Body of pancreas (tissue), 4 donors: ENCODE measurements around the gene RPS27L. TPM values are rescaled to one million over a fixed set of nuclear protein-coding genes. Genes with fewer than 3 reads are reported as not detected.

ENCODE experiments used
- ATAC-seq: fragments of 150-250 bp; one replicate; pipeline ENCODE4 v1.9.1; 2016
- DNase-seq, 4 donors: peaks; one replicate each; pipeline ENCODE4 v3.0.0-alpha.2; 2019
- H3K27ac ChIP-seq, 4 donors: fragments of 200-600 bp; sonication (generic); 1 replicate in 3 of 4; 2 replicates in 1 of 4; pipeline versions ENCODE4 v1.5.1 to v1.6.1; 2016 to 2019; ENCODE audit warnings: mild to moderate bottlenecking in 1 of 4, mixed read lengths in 1 of 4, moderate library complexity in 1 of 4
- H3K27me3 ChIP-seq, 2 donors: fragments of 200-600 bp; sonication (generic); one replicate each; pipeline ENCODE4 v1.6.0; 2016; ENCODE audit warnings: mild to moderate bottlenecking in 1 of 2
- H3K36me3 ChIP-seq, 2 donors: fragments of 200-600 bp; sonication (generic); replicated peaks in 1 of 2; 2 replicates each; pipeline ENCODE4 v1.5.1; 2016; ENCODE audit warnings: low read depth in 2 of 2; ENCODE audit not compliant: insufficient read depth in 1 of 2
- H3K4me1 ChIP-seq: fragments of 200-600 bp; sonication (generic); one replicate; pipeline ENCODE4 v1.6.0; 2016
- H3K4me3 ChIP-seq, 2 donors: fragments of 200-600 bp; sonication (generic); 1 replicate in 1 of 2; 2 replicates in 1 of 2; pipeline ENCODE4 v1.5.1; 2016 to 2019
- H3K9me3 ChIP-seq, 3 donors: fragments of 200-600 bp; sonication (generic); 1 replicate in 2 of 3; 2 replicates in 1 of 3; pipeline ENCODE4 v1.5.1; 2016
- POLR2A ChIP-seq, 3 donors: fragments of 450-650 bp; IDR thresholded peaks; one replicate each; pipeline ENCODE4 v1.6.1; 2016; ENCODE audit warnings: antibody characterized with exemption in 3 of 3, mild to moderate bottlenecking in 2 of 3
- WGBS, 2 donors: methylation state at CpG; one replicate each; pipeline ENCODE4 v1.1.5; 2017; 5-methylcytosine and 5-hydroxymethylcytosine counted together
- intact Hi-C: fragments of 100-400 bp; cut with DNase I; formaldehyde crosslinking; loops from one replicate; pipeline ENCODE4 v1.15.1; 2023
- total RNA-seq, 2 donors: library from RNA; depleted of rRNA; stranded (reverse); fragments of >200 nt; gene quantifications; one replicate each; pipeline ENCODE4 v1.1.0, GENCODE V29; 2016
- TF ChIP-seq, protein P1 (sequence below), 7 experiments: fragments of 450-650 bp in 4 of 7; fragments of 200-600 bp in 3 of 7; sonication (generic) in 3 of 7; IDR thresholded peaks; one replicate each; pipeline ENCODE4 v1.5.1; 2016 to 2019; ENCODE audit warnings: antibody characterized with exemption in 7 of 7

The RPS27L gene
- total RNA-seq, 2 donors from 2014 or later: 15.2 to 37.9 TPM

DNA sequence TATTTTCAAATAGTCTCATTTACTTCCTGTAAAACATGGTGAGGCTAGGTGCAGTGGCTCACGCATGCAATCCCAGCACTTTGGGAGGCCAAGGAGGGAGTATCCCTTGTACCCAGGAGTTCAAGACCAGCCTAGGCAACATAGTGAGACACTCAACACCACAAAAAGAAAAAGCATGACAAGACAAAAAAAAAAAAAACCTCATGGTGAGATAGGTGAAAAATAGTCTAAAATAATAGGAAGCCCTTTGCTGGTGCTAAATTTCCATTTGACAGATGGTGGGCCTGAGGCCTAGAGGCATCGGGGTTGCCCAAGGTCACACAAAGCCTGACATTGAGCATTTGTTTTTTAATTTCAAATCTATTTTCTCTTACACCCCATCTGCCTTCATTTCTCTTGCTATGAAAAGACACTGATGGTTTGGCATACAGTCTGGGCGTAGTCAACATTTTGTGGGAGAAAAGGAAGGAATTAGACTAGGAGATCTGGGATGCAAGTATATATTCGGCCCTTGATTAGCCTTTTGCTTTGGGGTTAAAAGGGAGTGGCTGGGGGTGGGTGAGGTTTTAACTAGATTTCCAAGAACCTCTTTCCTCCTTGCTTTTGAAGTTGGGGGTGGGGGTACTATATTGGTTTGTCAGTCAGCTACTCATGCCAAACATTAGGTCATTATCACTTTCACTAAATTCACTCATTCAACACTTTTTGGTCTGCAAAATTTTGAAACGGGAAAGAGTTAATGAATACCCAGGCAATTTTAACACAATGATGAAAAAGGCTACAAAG lies 43.4 kb upstream of the RPS27L start:
- peaks cover 11% of the 10 kb centered on the region for H3K4me1 ChIP-seq
- intact Hi-C loops: no loop called here
- no peaks in the 10 kb centered on the region for H3K36me3 ChIP-seq
- ATAC-seq (no peak), DNase-seq (no peak)
- H3K27me3 ChIP-seq: no peaks in the 10 kb centered on the region
- 84% methylated on average over 5 of the region's 5 CpGs for WGBS, 2 donors
- no peak overlapping the region for H3K4me3 ChIP-seq
- TF ChIP-seq POLR2A (IDR thresholded peaks at IDR 0.05): no peak
- TF ChIP-seq, protein P1, sequence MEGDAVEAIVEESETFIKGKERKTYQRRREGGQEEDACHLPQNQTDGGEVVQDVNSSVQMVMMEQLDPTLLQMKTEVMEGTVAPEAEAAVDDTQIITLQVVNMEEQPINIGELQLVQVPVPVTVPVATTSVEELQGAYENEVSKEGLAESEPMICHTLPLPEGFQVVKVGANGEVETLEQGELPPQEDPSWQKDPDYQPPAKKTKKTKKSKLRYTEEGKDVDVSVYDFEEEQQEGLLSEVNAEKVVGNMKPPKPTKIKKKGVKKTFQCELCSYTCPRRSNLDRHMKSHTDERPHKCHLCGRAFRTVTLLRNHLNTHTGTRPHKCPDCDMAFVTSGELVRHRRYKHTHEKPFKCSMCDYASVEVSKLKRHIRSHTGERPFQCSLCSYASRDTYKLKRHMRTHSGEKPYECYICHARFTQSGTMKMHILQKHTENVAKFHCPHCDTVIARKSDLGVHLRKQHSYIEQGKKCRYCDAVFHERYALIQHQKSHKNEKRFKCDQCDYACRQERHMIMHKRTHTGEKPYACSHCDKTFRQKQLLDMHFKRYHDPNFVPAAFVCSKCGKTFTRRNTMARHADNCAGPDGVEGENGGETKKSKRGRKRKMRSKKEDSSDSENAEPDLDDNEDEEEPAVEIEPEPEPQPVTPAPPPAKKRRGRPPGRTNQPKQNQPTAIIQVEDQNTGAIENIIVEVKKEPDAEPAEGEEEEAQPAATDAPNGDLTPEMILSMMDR (IDR thresholded peaks at IDR 0.05): no peak
- H3K9me3 ChIP-seq: no peaks in the 10 kb centered on the region
- H3K27ac ChIP-seq: no peak overlapping the region

- DNase-seq (no peak), ATAC-seq (no peak)
- Histone ChIP-seq H3K4me3 (no peak overlapping the region), H3K36me3 (no peaks in the 10 kb centered on the region), H3K27ac (no peak overlapping the region), H3K27me3 (no peaks in the 10 kb centered on the region), H3K9me3 (no peaks in the 10 kb centered on the region), H3K4me1 (peaks cover 20% of the 10 kb centered on the region)
- intact Hi-C loops: no loop called here
- WGBS, 2 donors: 42 to 44% methylated on average over 8 of the region's 8 CpGs
- TF ChIP-seq, protein P1 (IDR thresholded peaks at IDR 0.05): no peak
- no peak for TF ChIP-seq POLR2A (IDR thresholded peaks at IDR 0.05)
Measured at GRCh38 chr15:63198371-63199250, 41.3 kb upstream of the RPS27L start.

- intact Hi-C loops: no loop called here
- no peaks in the 10 kb centered on the region for H3K27me3 ChIP-seq
- DNase-seq (no peak), ATAC-seq (no peak)
- no peak overlapping the region for H3K4me3 ChIP-seq
- no peak overlapping the region for H3K27ac ChIP-seq
- H3K4me1 ChIP-seq: peaks cover 20% of the 10 kb centered on the region
- H3K9me3 ChIP-seq: no peaks in the 10 kb centered on the region
- WGBS, 2 donors: 86 to 100% methylated on average over 1 of the region's 1 CpG
- H3K36me3 ChIP-seq: no peaks in the 10 kb centered on the region
- no peak for TF ChIP-seq POLR2A (IDR thresholded peaks at IDR 0.05)
- TF ChIP-seq, protein P1 (IDR thresholded peaks at IDR 0.05): no peak
Measured at GRCh38 chr15:63197626-63198025, 40.3 kb upstream of the RPS27L start.

DNA sequence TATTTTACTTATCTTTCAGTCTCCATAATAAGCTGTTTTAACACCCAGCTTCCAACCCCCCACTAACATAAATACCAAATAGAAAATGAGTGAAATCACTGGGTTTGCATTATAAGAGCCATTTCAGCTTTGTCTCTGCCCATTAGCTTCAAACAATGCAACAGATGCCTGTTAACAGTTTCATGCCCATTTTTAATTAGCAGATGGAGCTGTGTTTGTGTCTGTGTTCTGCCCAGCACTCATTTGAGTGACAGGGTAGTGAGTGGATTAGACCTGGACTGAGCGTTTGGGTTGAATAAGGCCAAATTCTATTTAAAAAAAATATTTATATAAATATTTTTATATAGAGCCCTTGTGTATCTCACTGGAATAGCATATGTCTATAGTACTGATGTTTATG lies 39.6 kb upstream of the RPS27L start:
- H3K36me3 ChIP-seq: no peaks in the 10 kb centered on the region
- ATAC-seq: no peak
- H3K27ac ChIP-seq: no peak overlapping the region
- no peaks in the 10 kb centered on the region for H3K27me3 ChIP-seq
- H3K4me3 ChIP-seq: no peak overlapping the region
- H3K9me3 ChIP-seq: no peaks in the 10 kb centered on the region
- TF ChIP-seq, protein P1 (IDR thresholded peaks at IDR 0.05): no peak
- no peak for TF ChIP-seq POLR2A (IDR thresholded peaks at IDR 0.05)
- intact Hi-C loops: no loop called here
- peaks cover 20% of the 10 kb centered on the region for H3K4me1 ChIP-seq
- no peak for DNase-seq
- 77 to 92% methylated on average over 1 of the region's 1 CpG for WGBS, 2 donors
